ENCODE results near the gene RNF41. TPM values are rescaled to one million over a fixed set of nuclear protein-coding genes. Genes with fewer than 3 reads are reported as not detected.

Gene RNF41
- total RNA-seq, 1 donor from 2014 or later, result 25.1 TPM

GRCh38 chr12:56190695-56191155 is 31.0 kb downstream of the RNF41 start:
- H3K4me3 ChIP-seq (ENCODE audit: low read depth, low read length), result peak overlapping the region; percentile 92
- TF ChIP-seq, protein P1, sequence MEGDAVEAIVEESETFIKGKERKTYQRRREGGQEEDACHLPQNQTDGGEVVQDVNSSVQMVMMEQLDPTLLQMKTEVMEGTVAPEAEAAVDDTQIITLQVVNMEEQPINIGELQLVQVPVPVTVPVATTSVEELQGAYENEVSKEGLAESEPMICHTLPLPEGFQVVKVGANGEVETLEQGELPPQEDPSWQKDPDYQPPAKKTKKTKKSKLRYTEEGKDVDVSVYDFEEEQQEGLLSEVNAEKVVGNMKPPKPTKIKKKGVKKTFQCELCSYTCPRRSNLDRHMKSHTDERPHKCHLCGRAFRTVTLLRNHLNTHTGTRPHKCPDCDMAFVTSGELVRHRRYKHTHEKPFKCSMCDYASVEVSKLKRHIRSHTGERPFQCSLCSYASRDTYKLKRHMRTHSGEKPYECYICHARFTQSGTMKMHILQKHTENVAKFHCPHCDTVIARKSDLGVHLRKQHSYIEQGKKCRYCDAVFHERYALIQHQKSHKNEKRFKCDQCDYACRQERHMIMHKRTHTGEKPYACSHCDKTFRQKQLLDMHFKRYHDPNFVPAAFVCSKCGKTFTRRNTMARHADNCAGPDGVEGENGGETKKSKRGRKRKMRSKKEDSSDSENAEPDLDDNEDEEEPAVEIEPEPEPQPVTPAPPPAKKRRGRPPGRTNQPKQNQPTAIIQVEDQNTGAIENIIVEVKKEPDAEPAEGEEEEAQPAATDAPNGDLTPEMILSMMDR (conservative IDR thresholded peaks at IDR 0.05; ENCODE audit: low read depth, low read length), result no peak
- DNase-seq (ENCODE audit: low read depth), result no peak

DNA sequence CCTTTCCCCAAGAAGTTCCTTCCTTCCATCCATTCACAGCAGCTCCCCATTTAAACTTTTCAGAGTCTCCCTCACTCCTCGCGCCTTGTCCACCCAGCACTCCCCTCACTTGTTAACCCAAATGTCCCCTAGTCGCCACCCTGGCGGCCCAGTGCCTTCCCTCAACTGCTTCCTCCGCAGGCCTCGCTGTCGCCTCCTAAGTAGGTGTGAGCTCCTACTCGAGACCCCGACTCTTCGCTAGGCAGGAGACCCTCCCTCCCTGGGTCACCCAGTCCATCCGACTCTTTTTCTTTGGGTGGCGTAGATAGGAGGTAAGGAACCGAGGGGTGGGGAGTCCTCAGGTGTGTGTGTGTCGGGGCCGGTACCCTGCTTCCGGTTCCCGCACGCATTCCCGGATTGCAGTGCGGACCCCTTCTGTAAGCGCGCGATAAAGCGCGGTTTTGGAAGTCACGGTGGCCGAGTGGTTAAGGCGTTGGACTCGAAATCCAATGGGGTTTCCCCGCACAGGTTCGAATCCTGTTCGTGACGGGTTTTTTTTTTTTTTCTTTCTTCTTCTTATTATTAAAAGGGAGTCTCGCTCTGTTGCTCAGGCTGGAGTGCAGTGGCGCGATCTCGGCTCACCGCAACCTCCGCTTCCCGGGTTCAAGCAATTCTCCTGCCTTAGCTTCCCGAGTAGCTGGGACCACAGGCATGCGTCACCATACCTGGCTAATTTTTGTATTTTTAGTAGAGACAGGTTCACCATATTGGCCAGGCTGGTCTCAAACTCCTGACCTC is 31.6 kb downstream of the RNF41 start:
- peak; percentile 40 for DNase-seq (ENCODE audit: low read depth)
- peak overlapping the region; percentile 92 for H3K4me3 ChIP-seq (ENCODE audit: low read depth, low read length)
- TF ChIP-seq, protein P1 (conservative IDR thresholded peaks at IDR 0.05; ENCODE audit: low read depth, low read length), result no peak

DNA sequence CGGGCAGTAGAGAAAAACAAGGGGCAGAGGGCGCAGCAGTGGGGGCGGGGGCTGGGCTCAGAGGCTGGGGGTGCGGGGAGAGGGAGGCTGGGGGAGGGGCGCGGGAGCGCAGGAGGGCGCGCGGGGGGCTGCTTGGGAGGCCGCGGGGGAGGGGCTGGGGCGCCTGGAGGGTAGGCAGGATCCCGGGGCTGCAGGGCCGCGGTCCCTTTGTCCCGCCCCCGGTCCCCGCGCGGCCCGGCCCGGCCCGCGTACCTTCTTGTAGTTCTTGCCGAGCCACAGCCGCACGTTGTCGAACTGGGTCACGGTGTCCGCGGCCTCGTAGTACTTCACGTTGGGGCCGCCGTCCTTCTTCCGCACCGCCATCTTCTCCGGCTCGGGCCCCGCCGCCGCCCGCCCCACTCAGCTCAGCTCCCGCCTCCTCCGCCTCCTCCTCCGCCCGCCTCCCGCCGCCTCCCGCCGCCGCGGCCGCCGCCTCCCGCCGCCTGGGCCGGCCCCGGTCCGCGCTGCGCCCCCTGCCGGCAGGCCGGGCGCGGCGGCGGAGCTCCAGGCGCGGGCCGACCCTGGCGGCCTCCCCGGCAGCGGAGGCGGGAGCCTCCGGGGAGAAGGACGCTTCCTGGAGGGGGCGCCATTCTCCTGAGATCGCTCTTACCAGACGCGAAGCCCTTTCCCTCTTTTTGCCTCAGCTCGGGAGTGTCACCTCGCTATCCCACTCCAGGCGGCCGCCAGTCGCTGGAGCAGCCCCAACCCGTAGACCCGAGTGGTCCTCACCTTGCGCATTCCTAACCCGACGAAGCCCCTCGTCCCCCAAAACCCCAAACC is 32.4 kb downstream of the RNF41 start, which contains the start of gene SMARCC2:
Gene SMARCC2, minus strand, starts transcription at position 385 of the 819 bp plus-strand sequence. Its CDS starts 22 bp downstream, at position 363.
- peak within 1 kb of the TSS; percentile 92 for H3K4me3 ChIP-seq (ENCODE audit: low read depth, low read length)
- DNase-seq (ENCODE audit: low read depth), result peak; percentile 7
- TF ChIP-seq, protein P1 (conservative IDR thresholded peaks at IDR 0.05; ENCODE audit: low read depth, low read length), result peak; percentile 59

DNA sequence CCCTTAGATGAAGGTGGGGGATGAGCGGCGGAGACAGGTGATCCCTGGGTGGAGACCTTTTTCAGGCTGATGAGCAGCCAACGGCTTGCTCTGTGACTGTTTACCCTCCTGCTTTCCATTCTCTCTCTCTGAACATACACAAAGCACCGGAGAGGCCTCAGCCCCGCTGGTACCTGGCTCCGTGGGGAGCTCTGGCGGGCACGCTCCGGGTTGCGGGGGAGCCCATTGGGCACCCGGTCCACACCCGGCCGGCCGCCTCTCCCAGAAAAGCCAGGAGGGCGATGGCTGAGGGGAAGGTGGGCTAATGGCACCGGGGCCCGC is 33.0 kb downstream of the RNF41 start:
- TF ChIP-seq, protein P1 (conservative IDR thresholded peaks at IDR 0.05; ENCODE audit: low read depth, low read length), result no peak
- DNase-seq (ENCODE audit: low read depth), result no peak
- peak overlapping the region; percentile 83 for H3K4me3 ChIP-seq (ENCODE audit: low read depth, low read length)

DNA sequence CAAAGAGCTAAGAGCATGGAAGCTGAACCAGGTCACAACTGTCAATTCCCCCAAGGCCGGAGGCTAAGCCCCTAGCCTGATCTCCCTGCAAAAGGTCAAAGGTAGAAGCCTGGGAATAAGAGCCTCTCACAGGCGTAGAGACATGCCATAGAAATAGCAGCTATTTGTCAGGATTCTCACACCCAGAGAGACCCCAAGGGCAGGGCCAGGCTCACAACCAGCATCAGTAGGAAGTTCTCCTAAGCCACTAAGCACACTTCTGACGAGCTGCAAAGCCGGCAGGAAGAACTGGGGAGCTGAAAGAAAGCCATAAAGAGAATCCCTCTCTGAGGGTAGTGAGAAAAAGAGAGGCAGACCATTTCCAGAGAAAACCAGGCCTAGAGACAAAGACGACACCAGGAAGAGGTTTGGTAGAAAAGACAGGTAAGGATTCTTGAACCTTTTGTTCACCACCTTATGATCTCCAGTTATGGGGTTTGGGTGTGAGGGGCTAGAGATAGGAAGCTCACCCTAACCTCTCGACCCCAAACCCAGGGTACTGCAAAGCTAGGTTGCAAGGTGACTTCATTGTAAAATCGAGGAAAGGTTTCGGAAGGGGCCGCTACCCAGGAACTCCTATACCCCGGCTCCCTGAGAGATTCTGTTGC is 33.5 kb downstream of the RNF41 start:
- H3K4me3 ChIP-seq (ENCODE audit: low read depth, low read length), result peak overlapping the region; percentile 83
- TF ChIP-seq, protein P1 (conservative IDR thresholded peaks at IDR 0.05; ENCODE audit: low read depth, low read length), result no peak
- DNase-seq (ENCODE audit: low read depth), result no peak

GRCh38 chr12:56186957-56187356 is 34.8 kb downstream of the RNF41 start:
- TF ChIP-seq, protein P1 (conservative IDR thresholded peaks at IDR 0.05; ENCODE audit: low read depth, low read length), result no peak
- no peak for DNase-seq (ENCODE audit: low read depth)
- H3K4me3 ChIP-seq (ENCODE audit: low read depth, low read length), result no peak overlapping the region
